ENCODE measurements around the gene TOPORS.

DNA sequence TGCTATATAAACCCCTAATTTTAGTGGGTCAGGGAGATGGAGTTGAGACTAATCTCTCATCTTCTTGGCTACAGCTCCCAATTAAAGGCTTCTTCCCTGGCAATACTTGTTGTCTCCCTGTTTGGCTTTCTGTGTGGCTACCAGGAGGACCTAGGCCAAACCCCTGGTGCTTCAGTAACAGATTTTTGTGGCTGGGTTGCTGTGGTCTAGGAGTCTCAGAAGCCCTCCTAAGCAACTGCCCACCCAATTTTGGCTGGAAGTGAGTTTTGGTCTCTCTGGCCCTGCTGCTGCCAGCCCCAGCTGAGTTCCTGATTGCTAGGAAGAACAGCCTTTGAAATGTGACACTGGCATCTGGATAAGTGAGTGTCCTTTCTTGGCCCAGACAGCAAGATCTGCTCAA lies 36.1 kb downstream of the TOPORS start:
- TF ChIP-seq, protein P1, sequence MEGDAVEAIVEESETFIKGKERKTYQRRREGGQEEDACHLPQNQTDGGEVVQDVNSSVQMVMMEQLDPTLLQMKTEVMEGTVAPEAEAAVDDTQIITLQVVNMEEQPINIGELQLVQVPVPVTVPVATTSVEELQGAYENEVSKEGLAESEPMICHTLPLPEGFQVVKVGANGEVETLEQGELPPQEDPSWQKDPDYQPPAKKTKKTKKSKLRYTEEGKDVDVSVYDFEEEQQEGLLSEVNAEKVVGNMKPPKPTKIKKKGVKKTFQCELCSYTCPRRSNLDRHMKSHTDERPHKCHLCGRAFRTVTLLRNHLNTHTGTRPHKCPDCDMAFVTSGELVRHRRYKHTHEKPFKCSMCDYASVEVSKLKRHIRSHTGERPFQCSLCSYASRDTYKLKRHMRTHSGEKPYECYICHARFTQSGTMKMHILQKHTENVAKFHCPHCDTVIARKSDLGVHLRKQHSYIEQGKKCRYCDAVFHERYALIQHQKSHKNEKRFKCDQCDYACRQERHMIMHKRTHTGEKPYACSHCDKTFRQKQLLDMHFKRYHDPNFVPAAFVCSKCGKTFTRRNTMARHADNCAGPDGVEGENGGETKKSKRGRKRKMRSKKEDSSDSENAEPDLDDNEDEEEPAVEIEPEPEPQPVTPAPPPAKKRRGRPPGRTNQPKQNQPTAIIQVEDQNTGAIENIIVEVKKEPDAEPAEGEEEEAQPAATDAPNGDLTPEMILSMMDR (IDR thresholded peaks at IDR 0.05), result no peak
- no peak for TF ChIP-seq POLR2AphosphoS5 (IDR thresholded peaks at IDR 0.05)

All from stomach (tissue), 4 donors.